GM13976 (cell line): ENCODE data around the gene FBLN2.

Experiments used
- DNase-seq: peaks from one replicate; pipeline ENCODE4 v3.0.0; 2012; ENCODE audit warnings: low spot score
- CTCF ChIP-seq: IDR thresholded peaks from 2 replicates; pipeline ENCODE4 v1.5.1; 2012; ENCODE audit warnings: borderline replicate concordance, mild to moderate bottlenecking; ENCODE audit not compliant: insufficient read depth; ENCODE audit errors: extremely low read depth, missing control alignments, control extremely low read depth
- in situ Hi-C: fragments of 300-500 bp; cut with MboI; formaldehyde crosslinking; loops from one replicate; pipeline ENCODE4 v1.12.0; 2022; ENCODE audit warnings: low sequenced_read_pairs, mixed read lengths, inconsistent platforms; ENCODE audit not compliant: unreplicated experiment

The FBLN2 gene

GRCh38 chr3:13555753-13556152 lies 6.8 kb downstream of the FBLN2 start:
- TF ChIP-seq CTCF, result no peak
- no peak for DNase-seq
- in situ Hi-C loops, result no loop called here

GRCh38 chr3:13556207-13556606 lies 7.3 kb downstream of the FBLN2 start:
- no peak for TF ChIP-seq CTCF
- no peak for DNase-seq
- in situ Hi-C loops, result no loop called here

- DNase-seq, result no peak
- in situ Hi-C loops, result no loop called here
- no peak for TF ChIP-seq CTCF
Observed at GRCh38 chr3:13556917-13557316, 8.0 kb downstream of the FBLN2 start.

- DNase-seq, result no peak
- TF ChIP-seq CTCF, result no peak
- in situ Hi-C loops, result no loop called here
Observed at GRCh38 chr3:13557417-13557816, 8.5 kb downstream of the FBLN2 start.

GRCh38 chr3:13557926-13558325 lies 9.0 kb downstream of the FBLN2 start:
- in situ Hi-C loops, result no loop called here
- TF ChIP-seq CTCF, result no peak
- DNase-seq, result no peak

- DNase-seq, result no peak
- no peak for TF ChIP-seq CTCF
- in situ Hi-C loops, result no loop called here
Observed at GRCh38 chr3:13558651-13559050, 9.7 kb downstream of the FBLN2 start.

- no peak for TF ChIP-seq CTCF
- DNase-seq, result no peak
- in situ Hi-C loops, result no loop called here
Observed at GRCh38 chr3:13559764-13560525, 11.0 kb downstream of the FBLN2 start.
